Stimulated activated CD8-positive, alpha-beta memory T cell treated with anti-CD3 and anti-CD28 coated beads, Interleukin-15, amount 100 ng/mL, for 1 hour (primary cell): ENCODE results near the gene USP12.
"Not testable (repeated sequence)": the region's sequence is repeated elsewhere in the genome, so short reads cannot be mapped to it uniquely, and the experiment has no call there.

Experiments used
- DNase-seq: peaks from one replicate; pipeline ENCODE4 v3.0.0-alpha.2; 2020; ENCODE audit warnings: low read depth

USP12 gene, protein sequence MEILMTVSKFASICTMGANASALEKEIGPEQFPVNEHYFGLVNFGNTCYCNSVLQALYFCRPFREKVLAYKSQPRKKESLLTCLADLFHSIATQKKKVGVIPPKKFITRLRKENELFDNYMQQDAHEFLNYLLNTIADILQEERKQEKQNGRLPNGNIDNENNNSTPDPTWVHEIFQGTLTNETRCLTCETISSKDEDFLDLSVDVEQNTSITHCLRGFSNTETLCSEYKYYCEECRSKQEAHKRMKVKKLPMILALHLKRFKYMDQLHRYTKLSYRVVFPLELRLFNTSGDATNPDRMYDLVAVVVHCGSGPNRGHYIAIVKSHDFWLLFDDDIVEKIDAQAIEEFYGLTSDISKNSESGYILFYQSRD

DNA sequence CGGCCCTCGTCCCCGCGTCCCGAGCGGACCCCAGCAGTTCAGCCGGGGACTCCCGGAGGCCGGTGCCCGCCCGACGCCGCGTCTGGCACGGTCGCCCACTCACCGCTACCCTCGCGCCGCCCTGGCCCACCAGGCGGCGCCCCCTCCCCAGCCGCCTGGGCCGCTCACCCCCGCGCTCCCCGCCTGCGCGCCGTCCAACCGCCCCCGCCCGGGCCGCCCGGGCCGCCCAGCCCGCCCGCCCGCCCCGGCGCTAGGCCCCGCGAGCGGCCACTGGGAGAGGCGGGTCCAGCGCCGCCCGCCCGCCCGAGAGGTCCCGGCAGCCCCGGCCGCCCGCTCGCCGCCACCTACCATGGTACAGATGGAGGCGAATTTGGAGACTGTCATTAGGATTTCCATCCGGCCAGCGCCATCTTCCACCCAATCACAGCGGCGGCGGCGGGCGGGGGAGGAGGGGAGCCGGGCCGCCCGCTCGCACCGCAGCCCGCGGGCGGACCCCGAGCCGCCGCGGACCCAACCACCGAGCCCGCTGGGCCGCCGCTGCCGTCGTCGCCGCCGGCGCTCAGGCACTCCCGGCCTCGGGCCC is at the start of gene USP12:
Gene USP12 (minus strand): TSS at position 568 of the 583 bp plus-strand sequence. CDS start 172 bp downstream, at position 396.
- no peak for DNase-seq

DNA sequence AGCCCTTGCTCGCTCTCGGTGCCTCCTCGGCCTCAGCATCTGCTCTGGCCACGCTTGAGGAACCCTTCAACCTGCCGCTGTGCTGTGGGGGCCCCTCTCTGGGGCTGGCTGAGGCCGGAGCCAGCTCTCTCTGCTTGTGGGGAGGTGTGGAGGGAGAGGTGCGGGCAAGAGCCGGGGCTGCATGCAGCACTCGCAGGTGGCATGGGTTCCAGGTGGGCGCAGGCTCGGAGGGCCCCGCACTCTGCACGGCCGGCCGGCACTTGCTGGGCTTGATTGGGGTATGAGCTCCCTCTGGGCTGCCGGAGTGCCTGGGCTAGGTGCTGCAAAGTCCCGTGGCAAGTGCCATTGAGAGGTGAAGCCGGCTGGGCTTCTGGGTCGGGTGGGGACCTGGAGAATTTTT is 48.0 kb upstream of the USP12 start:
- no peak for DNase-seq

DNA sequence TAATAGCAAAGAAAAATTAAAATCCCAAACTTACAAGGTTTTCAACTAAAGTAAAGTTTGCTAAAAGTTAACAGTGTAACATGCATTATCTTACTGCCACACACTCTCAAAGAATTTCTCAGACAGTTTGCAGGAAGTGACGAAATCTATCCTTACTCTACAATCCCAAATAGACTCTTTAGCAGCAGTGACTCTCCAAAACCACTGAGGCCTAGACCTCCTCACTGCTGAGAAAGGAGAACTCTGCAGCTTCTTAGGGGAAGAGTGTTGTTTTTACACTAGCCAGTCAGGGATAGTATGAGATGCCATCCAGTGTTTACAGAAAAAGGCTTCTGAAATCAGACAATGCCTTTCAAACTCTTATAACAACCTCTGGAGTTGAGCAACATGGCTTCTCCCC is 47.2 kb upstream of the USP12 start:
- not testable (repeated sequence) for DNase-seq

DNA sequence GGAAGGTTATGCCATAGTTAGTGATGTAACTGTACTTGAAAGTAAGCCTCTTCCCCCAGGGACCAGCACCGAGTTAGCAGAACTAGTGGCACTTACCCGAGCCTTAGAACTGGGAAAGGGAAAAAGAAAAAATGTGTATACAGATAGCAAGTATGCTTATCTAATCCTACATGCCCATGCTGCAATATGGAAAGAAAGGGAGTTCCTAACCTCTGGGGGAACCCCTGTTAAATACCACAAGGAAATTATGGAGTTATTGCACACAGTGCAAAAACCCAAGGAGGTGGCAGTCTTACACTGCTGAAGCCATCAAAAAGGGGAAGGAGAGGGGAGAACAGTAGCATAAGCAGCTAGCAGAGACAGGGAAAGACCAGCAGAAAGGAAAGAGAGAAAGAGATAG is 46.2 kb upstream of the USP12 start:
- not testable (repeated sequence) for DNase-seq

DNA sequence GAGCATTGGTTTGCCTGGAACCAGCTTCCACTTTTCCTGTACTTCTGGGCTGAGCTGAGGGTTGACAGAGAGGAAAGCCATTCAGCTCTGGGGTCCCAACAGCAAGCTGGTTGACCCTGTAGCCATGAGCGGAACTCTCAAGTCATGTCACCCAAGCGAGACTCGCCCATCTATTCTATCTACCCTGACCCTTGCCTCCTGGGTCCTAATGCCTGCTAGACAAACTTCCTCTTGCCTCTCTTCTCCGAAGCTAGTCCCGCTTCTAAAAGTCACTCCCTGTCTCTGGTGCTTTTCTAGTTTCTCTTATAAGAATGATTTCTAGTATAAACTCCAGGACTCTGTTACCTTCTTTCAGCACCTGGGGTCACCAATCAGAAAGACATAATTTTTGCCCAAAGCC is 41.8 kb upstream of the USP12 start:
- DNase-seq = not testable (repeated sequence)

DNA sequence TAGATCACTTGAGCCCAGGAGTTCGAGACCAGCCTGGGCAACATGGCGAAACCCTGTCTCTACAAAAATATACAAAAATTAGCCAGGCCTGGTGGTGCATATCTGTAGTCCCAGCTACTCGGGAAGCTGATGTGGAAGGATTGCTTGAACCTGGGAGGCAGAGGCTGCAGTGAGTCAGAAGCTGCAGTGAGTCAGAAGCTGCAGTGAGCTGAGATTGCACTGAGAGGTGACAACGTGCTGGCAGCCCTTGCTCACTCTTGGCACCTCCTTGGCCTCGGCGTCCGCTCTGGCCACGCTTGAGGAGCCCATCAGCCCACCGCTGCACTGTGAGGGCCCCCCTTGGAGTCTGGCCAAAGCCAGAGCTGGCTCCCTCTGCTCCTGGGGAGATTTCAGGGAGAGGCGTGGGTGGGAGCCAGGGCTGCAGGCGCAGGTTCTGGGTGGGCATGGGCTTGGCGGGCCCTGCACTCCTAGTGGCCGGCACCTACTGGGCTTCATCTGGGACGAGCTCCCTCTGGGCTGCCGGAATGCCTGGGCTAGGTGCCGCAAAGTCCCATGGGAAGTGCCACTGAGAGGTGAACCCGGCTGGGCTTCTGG is 40.3 kb upstream of the USP12 start:
- DNase-seq = no peak

DNA sequence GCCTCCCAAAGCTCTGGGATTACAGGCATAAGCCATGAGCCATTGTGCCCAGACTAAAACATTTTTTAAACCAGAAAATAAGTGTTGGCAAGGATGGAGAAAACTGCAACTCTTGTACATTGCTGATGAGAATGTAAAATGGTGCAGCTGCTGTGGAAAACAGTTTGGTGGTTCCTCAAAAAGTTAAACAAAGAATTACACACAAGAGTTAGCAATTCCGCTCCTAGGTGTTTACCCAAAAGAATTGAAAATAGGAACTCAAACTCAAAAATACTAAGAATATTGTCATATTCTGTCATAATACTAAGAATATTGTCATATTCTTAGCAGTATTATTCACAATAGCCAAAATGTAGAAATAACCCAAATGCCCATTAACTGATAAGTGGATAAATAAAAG is 39.7 kb upstream of the USP12 start:
- no peak for DNase-seq

DNA sequence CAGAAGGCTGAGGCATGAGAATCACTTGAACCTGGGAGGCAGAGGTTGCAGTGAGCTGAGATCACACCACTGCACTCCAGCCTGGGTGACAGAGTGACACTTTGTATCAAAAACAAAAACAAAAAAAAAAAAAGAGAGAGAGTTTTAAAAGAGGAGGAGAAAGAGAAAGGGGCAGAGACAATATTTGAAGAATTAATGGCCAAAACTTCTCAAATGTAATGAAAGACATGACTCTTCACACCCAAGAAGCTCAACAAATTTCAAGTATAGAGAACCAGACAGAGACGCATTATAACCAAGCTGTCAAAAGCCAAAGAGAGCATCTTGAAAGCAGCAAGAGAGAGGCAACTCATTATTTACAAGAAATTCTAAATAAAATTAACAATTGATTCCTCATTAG is 36.9 kb upstream of the USP12 start:
- no peak for DNase-seq

DNA sequence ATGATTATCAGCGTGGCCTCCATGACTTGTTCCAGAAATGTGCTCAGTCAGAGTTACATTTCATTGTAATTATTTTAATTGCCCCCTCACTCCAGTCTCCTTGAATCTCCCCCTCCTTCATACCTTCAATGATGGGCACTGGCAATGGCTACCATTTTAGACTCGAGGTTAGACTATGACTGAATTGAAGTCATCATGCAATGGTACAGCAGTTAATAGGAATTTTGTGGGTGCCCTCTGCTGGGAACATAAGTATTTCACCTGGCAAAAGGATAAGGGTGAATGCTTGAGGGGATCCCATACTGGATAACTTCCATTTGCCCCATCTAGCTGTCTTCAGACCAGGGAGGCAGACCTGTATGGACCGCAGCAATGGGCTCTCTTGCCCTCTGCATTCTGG is 32.2 kb upstream of the USP12 start:
- DNase-seq = no peak

DNA sequence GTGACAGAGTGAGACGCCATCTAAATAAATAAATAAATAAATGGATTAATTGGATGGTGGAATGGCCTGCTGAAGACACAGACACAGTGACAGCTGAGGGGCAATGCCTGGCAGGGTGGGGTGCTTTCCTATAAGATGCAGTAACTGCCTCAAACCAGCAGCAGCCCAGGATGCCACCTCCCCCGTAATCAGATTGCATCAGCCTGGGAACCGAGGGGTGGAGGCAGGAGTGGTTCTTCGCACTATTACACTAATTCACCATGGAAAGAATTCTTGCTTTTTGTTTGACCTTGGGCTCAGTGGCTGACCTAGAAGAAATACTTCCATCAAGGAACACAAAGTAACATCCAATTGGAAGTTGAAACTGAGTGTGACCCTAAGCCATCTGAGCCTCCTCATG is 31.6 kb upstream of the USP12 start:
- DNase-seq = no peak

DNA sequence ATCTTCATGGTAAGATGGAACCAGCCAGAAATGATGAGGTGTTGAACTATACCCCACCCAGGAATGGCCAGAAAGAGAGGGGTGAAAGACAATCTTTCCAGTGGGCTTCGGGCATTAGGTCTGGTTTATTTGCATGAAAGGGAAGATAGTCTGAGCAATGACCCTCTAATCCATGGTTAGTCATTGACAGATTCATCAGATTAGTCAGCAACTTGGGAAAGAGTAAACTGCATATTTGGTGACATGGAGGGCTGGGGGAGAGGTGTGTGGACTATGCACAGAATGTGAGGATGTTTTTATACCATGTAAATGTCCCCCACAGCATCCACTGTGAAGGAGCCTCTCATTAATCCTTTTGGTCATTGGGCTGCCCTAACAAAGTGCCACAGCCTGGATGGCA is 30.1 kb upstream of the USP12 start:
- no peak for DNase-seq

DNA sequence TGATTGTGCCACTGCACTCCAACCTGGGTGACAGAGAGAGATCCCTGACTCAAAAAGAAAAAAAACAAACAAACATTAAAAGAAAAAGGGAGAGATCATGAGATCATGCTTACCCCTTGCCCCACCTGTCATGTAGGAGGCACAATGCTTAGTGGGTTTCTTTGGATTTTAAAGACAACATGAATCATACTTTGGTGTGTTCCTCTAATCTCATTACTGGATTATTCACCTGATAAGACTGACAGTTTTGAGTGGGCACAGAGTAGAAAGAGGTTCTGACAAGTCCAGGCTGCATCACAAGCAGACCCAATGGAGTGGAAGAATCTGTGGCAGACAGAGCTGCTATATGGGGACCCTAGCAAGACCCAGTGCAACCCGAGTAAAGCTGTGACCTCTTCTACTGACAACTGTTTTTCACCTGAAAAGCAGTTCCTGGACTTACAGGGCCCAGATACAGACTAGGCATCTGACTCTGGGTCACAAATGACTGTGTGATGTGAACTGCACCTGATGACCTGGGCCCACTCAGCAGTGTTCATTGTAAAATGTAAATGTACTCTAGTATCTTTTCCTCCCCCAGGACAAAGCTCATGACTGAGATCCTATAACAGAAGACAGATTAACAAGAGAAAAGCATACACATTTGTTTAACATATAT is 28.9 kb upstream of the USP12 start:
- DNase-seq = no peak

DNA sequence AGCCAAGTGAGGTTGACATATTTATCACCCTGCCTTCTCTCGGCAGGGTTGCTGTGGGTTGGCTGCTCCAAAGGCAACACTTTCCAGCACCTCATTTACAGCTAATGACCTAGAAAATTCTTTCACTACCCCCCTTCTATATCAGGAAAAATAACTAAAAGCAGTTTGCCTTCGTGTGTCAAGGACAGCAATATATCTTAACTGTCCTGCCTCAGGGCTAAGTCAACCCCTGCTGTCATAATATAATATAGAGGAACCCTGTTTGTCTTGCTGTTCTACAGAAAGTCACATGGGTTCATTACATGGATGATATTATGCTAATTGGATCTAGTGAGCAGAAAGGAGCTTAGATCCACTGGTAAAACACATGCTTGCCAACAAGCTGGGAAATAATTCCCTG is 28.1 kb upstream of the USP12 start:
- DNase-seq = no peak

DNA sequence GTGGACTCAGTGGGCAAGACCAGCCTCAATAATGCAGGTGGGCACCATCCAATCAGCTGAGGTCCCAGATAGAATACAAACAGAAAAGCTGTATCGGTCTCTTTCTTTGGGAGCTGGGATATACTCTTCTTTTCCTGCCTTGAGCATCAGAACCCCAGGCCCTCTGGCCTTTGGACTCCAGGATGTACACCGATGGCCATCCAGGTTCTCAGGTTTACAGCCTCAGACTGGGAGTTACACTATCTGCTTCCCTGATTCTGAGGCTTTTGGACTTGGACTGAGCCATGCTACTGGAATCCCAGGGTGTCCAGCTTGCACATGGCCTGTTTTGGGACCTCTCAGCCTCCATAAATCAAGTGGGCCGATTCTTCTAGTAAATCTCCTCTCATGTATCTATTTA is 27.6 kb upstream of the USP12 start:
- no peak for DNase-seq

DNA sequence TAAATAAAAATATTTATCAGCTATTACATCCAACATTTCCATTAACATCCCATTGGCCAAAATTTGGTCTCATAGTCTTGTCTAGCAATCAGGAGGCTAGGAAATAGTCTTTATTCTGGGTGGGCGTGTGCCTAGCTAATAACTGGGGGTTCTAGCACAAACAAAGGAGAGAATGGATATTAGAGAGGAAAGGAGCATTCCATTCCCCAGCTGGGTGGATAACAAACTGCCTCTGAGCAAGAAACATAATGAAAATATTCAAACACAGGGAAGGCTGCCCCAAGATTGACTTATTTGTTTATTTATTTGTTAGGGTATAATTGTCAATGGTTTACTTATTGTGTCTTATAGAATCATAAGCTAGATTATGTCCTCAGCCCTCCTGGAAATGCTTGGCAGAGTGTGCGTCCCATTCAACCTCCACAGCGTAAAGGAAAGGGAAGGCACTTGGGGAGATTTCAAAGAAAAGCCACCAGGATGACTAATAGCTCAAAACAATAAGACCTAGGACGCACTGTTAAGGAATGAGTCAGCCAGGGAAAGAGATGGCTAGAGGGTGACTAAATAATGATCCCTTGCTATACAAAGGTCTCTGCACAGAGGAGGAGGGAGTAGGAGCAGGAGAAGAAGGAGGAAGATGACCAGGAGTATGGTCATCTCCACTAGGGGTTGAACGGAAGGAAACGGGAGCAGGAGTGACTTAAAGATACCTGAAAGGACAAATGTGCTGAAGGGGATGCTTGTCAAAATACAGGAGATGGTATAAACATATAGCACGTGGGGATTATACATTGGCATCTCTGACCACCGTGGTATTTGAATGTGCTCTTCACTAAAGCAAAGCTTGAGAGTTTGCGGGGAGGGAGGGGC is 23.5 kb upstream of the USP12 start:
- DNase-seq = no peak

DNA sequence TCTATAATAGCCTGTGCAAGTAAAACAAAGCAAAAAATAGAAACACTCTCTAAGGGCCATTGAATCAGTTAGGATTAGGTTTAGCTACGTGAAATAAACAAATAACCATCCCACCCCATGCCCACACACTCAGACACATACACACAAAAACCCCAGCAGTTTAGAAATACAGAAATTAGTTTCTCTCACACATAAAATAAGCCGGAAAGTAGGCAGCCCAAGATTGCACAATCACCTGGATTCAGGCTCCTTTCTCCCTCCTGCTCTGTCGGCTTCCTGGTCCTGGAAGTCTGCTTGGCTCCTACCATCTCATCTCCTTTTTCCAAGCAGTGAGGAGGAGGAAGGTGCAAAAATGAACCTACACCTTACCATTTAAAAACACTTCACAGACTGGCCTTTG is 22.6 kb upstream of the USP12 start:
- DNase-seq = no peak

DNA sequence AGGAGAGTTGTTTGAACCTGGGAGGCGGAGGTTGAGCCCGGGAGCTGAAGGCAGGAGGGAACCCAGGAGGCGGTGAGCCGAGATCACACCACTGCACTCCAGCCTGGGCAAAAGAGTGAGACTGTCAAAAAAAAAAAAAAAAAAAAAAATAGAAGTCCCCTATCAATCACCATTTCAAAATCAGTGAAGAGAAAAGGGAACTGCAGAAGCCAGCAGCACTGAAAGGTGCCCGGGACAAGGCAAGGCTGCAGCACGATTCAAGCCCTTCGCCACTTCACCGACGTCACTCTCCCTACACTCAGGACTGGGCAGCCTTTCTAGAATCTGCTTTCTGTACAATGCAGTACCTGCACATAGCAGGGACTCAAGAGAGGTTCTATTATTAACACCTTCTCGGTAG is 21.9 kb upstream of the USP12 start:
- DNase-seq = no peak

DNA sequence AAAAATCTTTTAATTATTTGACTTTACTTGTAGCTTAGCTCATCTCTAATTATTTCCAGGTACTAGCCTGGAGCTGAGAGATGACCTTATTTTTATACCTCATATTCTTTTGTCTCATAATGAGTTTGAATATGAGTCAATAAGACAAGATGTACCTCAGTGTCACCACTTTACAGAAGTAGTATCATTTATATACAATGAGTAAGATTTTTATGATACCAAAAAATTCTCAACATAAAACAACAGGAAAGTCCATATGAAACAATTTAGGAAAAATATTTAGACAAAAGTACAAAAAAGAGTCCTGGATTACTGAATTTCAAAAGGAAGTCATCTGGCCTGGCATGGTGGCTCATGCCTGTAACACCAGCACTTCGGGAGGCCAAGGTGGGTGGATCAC is 21.4 kb upstream of the USP12 start:
- no peak for DNase-seq

DNA sequence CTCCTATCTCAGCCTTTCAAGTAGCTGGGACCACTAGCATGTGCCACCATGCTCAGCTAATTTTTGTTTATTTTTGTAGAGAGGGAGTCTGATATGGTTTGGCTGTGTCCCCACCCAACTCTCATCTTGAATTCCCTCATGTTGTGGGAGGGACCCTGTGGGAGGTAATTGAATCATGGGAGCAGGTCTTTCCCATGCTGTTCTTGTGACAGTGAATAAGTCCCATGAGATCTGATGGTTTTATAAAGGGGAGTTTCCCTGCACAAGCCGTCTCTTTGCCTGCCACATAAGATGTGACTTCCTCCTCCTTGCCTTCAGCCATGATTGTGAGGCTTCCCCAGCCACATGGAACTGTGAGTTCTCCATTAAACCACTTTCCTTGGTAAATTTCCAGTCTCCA is 20.8 kb upstream of the USP12 start:
- not testable (repeated sequence) for DNase-seq

DNA sequence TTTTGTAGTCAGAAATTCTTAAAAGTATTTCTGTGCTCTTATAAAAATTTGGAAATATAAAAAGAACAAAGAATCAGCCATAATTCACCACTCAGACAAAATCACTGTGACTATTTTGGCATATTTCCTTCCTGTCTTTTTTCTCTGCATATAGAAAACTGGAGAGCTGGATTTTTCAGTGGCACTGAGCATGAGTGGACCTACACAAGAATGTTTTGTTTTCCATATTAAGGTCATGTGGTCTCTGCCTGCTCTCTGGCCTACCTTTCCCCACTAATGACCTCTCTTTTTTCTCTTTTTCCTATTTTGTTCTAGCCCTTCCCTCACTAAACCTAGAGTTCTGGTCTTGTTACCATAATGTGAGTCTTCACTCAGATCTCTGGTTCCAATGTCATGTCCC is 17.6 kb upstream of the USP12 start:
- DNase-seq = no peak

DNA sequence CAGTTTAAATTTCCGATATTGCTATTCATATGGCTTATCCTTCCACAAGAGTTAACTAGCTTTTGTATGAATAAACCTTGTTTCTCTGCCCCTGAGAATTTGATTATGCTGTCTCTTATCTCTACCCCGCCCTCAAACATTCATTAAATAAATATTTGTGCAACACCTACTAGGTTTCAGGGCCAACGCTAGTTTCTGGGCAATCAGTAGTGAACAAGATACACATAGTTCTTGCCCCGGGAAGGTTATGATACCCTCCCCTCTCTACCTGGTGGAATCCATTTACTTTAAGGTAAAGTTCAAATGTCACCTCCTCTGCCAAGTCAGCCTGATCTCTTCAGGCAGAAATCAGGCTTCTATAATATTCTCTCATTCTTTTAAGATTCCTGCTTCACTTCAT is 16.6 kb upstream of the USP12 start:
- DNase-seq = no peak

DNA sequence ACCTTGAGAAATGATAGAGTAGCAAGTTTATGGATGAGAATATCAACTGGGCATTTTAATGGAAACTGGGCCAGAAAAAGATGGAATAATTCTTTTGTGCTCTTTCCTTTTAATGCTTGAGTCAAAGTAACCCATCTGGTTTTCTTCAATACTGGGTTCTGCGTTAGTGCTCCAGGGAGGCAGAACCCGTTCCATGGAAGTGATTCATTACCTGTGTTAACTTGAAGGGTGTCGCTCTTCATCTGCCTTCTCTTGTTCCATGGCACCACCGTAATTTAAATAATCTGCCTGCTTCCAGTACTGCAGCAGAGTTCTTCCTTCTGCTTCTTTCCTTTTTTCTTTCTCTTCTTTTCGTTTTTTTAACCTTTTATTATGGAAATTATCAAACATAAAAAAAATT is 14.7 kb upstream of the USP12 start:
- no peak for DNase-seq
